Liver (tissue), 9 donors: ENCODE data around the gene NDUFV2. TPM values are rescaled to one million over a fixed set of nuclear protein-coding genes. Genes with fewer than 3 reads are reported as not detected.
A peak's percentile ranks its signal among the peaks of the same experiment; 100 is the strongest.

ENCODE experiments used
- DNase-seq: peaks from one replicate; pipeline ENCODE4 v3.0.0-alpha.2; 2017; ENCODE audit warnings: low spot score
- H3K27ac ChIP-seq, 2 donors: one replicate each; pipeline ENCODE4 v1.7.0; 2013; ENCODE audit warnings: inconsistent platforms in 2 of 2, low read length in 2 of 2, control low read depth in 1 of 2, low read depth in 1 of 2, mild to moderate bottlenecking in 1 of 2
- H3K27me3 ChIP-seq, 4 donors: one replicate each; pipeline versions ENCODE4 v1.6.1 to v1.7.0; 2013; ENCODE audit warnings: low read length in 3 of 4, inconsistent platforms in 1 of 4, mild to moderate bottlenecking in 1 of 4, moderate library complexity in 1 of 4; ENCODE audit not compliant: control insufficient read depth in 4 of 4, insufficient read depth in 4 of 4
- H3K36me3 ChIP-seq, 4 donors: one replicate each; pipeline versions ENCODE4 v1.6.1 to v1.7.0; 2013; ENCODE audit warnings: low read length in 3 of 4, mild to moderate bottlenecking in 3 of 4, low read depth in 1 of 4, moderate library complexity in 1 of 4; ENCODE audit not compliant: control insufficient read depth in 4 of 4, insufficient read depth in 3 of 4
- H3K4me1 ChIP-seq, 4 donors: one replicate each; pipeline versions ENCODE4 v1.6.1 to v1.7.0; 2013; ENCODE audit warnings: low read length in 3 of 4, mild to moderate bottlenecking in 3 of 4, moderate library complexity in 1 of 4; ENCODE audit not compliant: control insufficient read depth in 4 of 4, insufficient read depth in 4 of 4
- H3K4me3 ChIP-seq, 3 donors: one replicate each; pipeline versions ENCODE4 v1.6.1 to v1.7.0; 2013; ENCODE audit warnings: low read length in 3 of 3, control low read depth in 1 of 3, low read depth in 1 of 3, mild to moderate bottlenecking in 1 of 3
- H3K9ac ChIP-seq, 2 donors: one replicate each; pipeline ENCODE4 v1.7.0; 2013; ENCODE audit warnings: low read length in 2 of 2, mild to moderate bottlenecking in 2 of 2, moderate library complexity in 2 of 2, control low read depth in 1 of 2, low read depth in 1 of 2
- H3K9me3 ChIP-seq, 4 donors: one replicate each; pipeline versions ENCODE4 v1.6.1 to v1.7.0; 2013; ENCODE audit warnings: low read length in 3 of 4; ENCODE audit not compliant: control insufficient read depth in 4 of 4
- EGR1 ChIP-seq, 2 donors: IDR thresholded peaks; 2 replicates each; pipeline ENCODE4 v1.6.1; 2016 to 2018; ENCODE audit warnings: antibody characterized with exemption in 2 of 2, low read depth in 2 of 2
- FOXA1 ChIP-seq: IDR thresholded peaks from 2 replicates; pipeline ENCODE4 v1.6.1; 2016; ENCODE audit warnings: antibody characterized with exemption
- FOXA2 ChIP-seq: IDR thresholded peaks from 2 replicates; pipeline ENCODE4 v1.6.1; 2016; ENCODE audit warnings: antibody characterized with exemption
- GABPA ChIP-seq, 2 donors: IDR thresholded peaks in 1 of 2; conservative IDR thresholded peaks in 1 of 2; 2 replicates each; pipeline ENCODE4 v1.6.1; 2016; ENCODE audit warnings: antibody characterized with exemption in 2 of 2, mild to moderate bottlenecking in 1 of 2, moderate library complexity in 1 of 2
- HNF4A ChIP-seq, 2 donors: conservative IDR thresholded peaks; 2 replicates each; pipeline ENCODE4 v1.6.1; 2016; ENCODE audit warnings: antibody characterized with exemption in 2 of 2, mild to moderate bottlenecking in 2 of 2
- HNF4G ChIP-seq: IDR thresholded peaks from 2 replicates; pipeline ENCODE4 v1.6.1; 2016; ENCODE audit warnings: antibody characterized with exemption
- JUND ChIP-seq, 2 donors: IDR thresholded peaks; 2 replicates each; pipeline ENCODE4 v1.6.1; 2016; ENCODE audit warnings: antibody characterized with exemption in 2 of 2
- RAD21 ChIP-seq, 2 donors: IDR thresholded peaks; 2 replicates each; pipeline ENCODE4 v1.6.1; 2016; ENCODE audit warnings: antibody characterized with exemption in 2 of 2, mild to moderate bottlenecking in 2 of 2
- RXRA ChIP-seq, 2 donors: IDR thresholded peaks; 2 replicates each; pipeline ENCODE4 v1.6.1; 2017 to 2018; ENCODE audit warnings: antibody characterized with exemption in 2 of 2, mild to moderate bottlenecking in 1 of 2
- TAF1 ChIP-seq: conservative IDR thresholded peaks from 2 replicates; pipeline ENCODE4 v1.6.1; 2016; ENCODE audit warnings: antibody characterized with exemption, mild to moderate bottlenecking
- WGBS: extraction: QIAGEN DNeasy Blood & Tissue Kit; methylation state at CpG from one replicate; pipeline ENCODE4 v1.1.7; 2013; 5-methylcytosine and 5-hydroxymethylcytosine counted together
- polyA plus RNA-seq, 2 donors: library from polyadenylated mRNA; stranded (reverse) in 1 of 2; unstranded in 1 of 2; fragments of 200-250 nt in 1 of 2; fragments of >200 nt in 1 of 2; fragmentation: Nextera tagmentation in 1 of 2; extraction: Ambion mirVana in 1 of 2; gene quantifications; one replicate each; pipeline versions ENCODE4 v1.2.1 to v1.2.3, GENCODE V29; 2013 to 2015
- total RNA-seq, 2 donors: library from RNA; depleted of rRNA; stranded (reverse); fragments of >200 nt; gene quantifications; one replicate each; pipeline ENCODE4 v1.2.3, GENCODE V29; 2014
- TF ChIP-seq, protein P1 (sequence below): IDR thresholded peaks from 2 replicates; pipeline ENCODE4 v1.6.1; 2016; ENCODE audit warnings: antibody characterized with exemption, mild to moderate bottlenecking
- TF ChIP-seq, protein P2 (sequence below): IDR thresholded peaks from 2 replicates; pipeline ENCODE4 v1.6.1; 2016; ENCODE audit warnings: antibody characterized with exemption
- TF ChIP-seq, protein P3 (sequence below): IDR thresholded peaks from 2 replicates; pipeline ENCODE4 v1.6.1; 2016; ENCODE audit warnings: antibody characterized with exemption
- TF ChIP-seq, protein P4 (sequence below): fragments of 150-350 bp; IDR thresholded peaks from 2 replicates; pipeline ENCODE4 v1.5.1; 2017; ENCODE audit warnings: improper control_type of control experiment, low read depth, low read length; ENCODE audit not compliant: missing input control
- TF ChIP-seq, protein P5 (sequence below): IDR thresholded peaks from 2 replicates; pipeline ENCODE4 v1.6.1; 2016; ENCODE audit warnings: antibody characterized with exemption
- donor health status: healthy.
- donor health status: healthy.
- donor health status: healthy.
- donor health status: healthy.
- donor health status: healthy.

The NDUFV2 gene
- total and polyA plus RNA-seq, 4 donors: 74.5 to 415 (median 185) TPM

DNA sequence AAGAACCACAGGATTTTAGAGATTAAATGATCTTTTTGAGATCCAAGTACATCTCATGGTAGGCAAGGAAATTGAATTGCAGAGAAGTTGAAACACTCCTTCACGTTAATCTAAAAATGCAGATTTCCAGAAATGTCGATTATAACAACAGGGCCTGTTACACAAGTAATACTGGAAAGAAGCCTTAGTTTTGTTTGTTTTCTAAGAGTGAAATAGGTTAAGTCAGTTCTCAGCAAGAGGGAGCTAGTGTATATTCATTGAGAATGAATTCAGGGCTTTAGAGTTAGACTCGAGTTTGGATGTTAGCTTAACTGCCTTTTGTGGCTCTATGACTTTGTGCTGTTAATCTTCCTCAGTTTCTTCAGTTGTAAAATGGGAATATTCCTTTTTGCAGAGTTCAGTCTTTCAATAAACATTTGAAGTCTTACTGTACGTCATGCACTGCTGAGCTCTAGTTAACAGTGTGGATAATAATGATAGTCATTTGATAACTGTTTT is 926 bp downstream of the NDUFV2 start:
- under 1% methylated on average over 4 of the region's 4 CpGs for WGBS
- peak in 1 of 2 donors; percentile 8 for TF ChIP-seq HNF4A (conservative IDR thresholded peaks at IDR 0.05)
- TF ChIP-seq FOXA2: peak; percentile 23
- TF ChIP-seq HNF4G: no peak
- TF ChIP-seq RXRA (IDR thresholded peaks at IDR 0.05): peak; percentile 27 to 34
- no peak for TF ChIP-seq GABPA (IDR thresholded peaks at IDR 0.05 in 1 of 2, conservative IDR thresholded peaks at IDR 0.05 in 1 of 2)
- TF ChIP-seq RAD21 (IDR thresholded peaks at IDR 0.05): peak; percentile 53 to 70
- TF ChIP-seq, protein P1, sequence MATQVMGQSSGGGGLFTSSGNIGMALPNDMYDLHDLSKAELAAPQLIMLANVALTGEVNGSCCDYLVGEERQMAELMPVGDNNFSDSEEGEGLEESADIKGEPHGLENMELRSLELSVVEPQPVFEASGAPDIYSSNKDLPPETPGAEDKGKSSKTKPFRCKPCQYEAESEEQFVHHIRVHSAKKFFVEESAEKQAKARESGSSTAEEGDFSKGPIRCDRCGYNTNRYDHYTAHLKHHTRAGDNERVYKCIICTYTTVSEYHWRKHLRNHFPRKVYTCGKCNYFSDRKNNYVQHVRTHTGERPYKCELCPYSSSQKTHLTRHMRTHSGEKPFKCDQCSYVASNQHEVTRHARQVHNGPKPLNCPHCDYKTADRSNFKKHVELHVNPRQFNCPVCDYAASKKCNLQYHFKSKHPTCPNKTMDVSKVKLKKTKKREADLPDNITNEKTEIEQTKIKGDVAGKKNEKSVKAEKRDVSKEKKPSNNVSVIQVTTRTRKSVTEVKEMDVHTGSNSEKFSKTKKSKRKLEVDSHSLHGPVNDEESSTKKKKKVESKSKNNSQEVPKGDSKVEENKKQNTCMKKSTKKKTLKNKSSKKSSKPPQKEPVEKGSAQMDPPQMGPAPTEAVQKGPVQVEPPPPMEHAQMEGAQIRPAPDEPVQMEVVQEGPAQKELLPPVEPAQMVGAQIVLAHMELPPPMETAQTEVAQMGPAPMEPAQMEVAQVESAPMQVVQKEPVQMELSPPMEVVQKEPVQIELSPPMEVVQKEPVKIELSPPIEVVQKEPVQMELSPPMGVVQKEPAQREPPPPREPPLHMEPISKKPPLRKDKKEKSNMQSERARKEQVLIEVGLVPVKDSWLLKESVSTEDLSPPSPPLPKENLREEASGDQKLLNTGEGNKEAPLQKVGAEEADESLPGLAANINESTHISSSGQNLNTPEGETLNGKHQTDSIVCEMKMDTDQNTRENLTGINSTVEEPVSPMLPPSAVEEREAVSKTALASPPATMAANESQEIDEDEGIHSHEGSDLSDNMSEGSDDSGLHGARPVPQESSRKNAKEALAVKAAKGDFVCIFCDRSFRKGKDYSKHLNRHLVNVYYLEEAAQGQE: peak; percentile 12
- peak; percentile 18 for TF ChIP-seq TAF1
- Histone ChIP-seq H3K9me3 (no peaks in the 10 kb centered on the region), H3K9ac (peak overlapping the region; percentile 99 to 100), H3K27ac (peak overlapping the region; percentile 95 to 99), H3K4me3 (peak overlapping the region; percentile 61 to 98 (median 94)), H3K4me1 (peaks cover 8 to 47% (median 28%) of the 10 kb centered on the region in 4 donors), H3K27me3 (no peaks in the 10 kb centered on the region), H3K36me3 (no peaks in the 10 kb centered on the region)
- DNase-seq: no peak

DNA sequence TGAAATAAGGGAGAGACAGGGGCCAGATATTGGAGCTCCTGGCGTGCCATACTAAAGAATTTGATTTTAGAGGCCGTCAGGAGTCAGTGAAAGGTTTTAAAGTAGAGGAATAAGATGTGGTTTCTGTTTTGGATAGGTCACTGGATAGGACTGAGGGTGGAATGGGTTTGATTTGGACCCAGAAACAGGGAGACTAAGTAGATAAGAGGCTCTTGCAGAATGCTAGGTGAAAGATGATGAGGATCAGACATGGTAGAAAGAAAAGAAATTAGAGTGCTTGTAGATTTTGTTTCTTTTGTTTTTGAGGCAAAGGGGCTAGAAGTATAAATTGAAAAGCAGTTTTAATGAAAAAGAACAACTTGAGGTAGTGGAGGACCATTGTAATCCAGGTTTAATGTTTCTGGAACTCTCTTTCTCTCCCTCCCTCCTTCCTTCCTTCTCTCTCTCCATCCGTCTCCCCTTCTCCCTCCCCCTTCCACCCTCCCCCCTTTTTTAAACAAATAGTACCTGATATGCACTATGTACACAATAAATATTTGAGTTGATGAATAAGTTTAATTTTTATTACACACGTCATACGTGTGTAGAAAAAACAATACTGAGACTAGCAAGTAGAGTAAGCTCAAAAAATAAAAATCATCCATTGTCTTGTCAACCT is 1.9 kb downstream of the NDUFV2 start:
- DNase-seq: no peak
- peak overlapping the region; percentile 99 to 100 for H3K9ac ChIP-seq
- peaks cover 12 to 53% (median 30%) of the 10 kb centered on the region in 4 donors for H3K4me1 ChIP-seq
- H3K36me3 ChIP-seq: peaks cover 0 to 2% (median 0%) of the 10 kb centered on the region in 4 donors
- H3K27me3 ChIP-seq: no peaks in the 10 kb centered on the region
- WGBS: 6% methylated on average over 5 of the region's 5 CpGs
- peak overlapping the region; percentile 95 to 99 for H3K27ac ChIP-seq
- H3K9me3 ChIP-seq: no peaks in the 10 kb centered on the region
- TF ChIP-seq RXRA (IDR thresholded peaks at IDR 0.05) (no peak), JUND (IDR thresholded peaks at IDR 0.05) (no peak), GABPA (IDR thresholded peaks at IDR 0.05 in 1 of 2, conservative IDR thresholded peaks at IDR 0.05 in 1 of 2) (no peak)
- H3K4me3 ChIP-seq: peak overlapping the region; percentile 61 to 98 (median 94)

DNA sequence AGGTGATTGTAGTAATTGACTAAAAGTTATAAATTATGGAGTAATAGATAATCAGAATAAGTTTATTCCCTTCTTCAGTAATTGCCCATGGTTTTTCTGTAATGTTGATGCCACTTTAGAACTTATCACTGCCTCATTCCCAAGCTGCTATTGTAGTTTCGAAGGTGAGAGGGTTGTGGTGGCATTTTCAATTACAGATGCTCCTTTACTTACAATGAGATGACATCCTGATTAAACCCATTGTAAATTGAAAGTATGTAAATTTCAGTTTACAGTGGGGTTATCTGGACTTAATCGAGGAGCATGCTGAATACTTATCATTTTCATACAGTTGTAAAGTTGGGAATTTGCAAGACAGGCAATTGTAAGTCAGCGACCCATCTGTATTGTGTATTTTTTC is 2.9 kb downstream of the NDUFV2 start:
- Histone ChIP-seq H3K9me3 (no peaks in the 10 kb centered on the region), H3K36me3 (peaks cover 0 to 2% (median under 1%) of the 10 kb centered on the region in 4 donors), H3K27ac (peak overlapping the region; percentile 95 to 99), H3K27me3 (no peaks in the 10 kb centered on the region), H3K4me3 (peak overlapping the region; percentile 20 to 94 (median 61)), H3K9ac (peak overlapping the region in 1 of 2 donors; percentile 85), H3K4me1 (peaks cover 15 to 63% (median 34%) of the 10 kb centered on the region in 4 donors)
- DNase-seq: no peak
- TF ChIP-seq EGR1 (IDR thresholded peaks at IDR 0.05; ENCODE audit: low read depth in 2 of 2) (no peak), JUND (IDR thresholded peaks at IDR 0.05) (no peak), RAD21 (IDR thresholded peaks at IDR 0.05) (no peak), HNF4G (no peak), TAF1 (no peak), FOXA1 (no peak), GABPA (IDR thresholded peaks at IDR 0.05 in 1 of 2, conservative IDR thresholded peaks at IDR 0.05 in 1 of 2) (no peak)
- TF ChIP-seq, protein P2, sequence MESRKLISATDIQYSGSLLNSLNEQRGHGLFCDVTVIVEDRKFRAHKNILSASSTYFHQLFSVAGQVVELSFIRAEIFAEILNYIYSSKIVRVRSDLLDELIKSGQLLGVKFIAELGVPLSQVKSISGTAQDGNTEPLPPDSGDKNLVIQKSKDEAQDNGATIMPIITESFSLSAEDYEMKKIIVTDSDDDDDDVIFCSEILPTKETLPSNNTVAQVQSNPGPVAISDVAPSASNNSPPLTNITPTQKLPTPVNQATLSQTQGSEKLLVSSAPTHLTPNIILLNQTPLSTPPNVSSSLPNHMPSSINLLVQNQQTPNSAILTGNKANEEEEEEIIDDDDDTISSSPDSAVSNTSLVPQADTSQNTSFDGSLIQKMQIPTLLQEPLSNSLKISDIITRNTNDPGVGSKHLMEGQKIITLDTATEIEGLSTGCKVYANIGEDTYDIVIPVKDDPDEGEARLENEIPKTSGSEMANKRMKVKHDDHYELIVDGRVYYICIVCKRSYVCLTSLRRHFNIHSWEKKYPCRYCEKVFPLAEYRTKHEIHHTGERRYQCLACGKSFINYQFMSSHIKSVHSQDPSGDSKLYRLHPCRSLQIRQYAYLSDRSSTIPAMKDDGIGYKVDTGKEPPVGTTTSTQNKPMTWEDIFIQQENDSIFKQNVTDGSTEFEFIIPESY: no peak
- TF ChIP-seq, protein P3, sequence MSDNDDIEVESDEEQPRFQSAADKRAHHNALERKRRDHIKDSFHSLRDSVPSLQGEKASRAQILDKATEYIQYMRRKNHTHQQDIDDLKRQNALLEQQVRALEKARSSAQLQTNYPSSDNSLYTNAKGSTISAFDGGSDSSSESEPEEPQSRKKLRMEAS: no peak
- TF ChIP-seq, protein P4, sequence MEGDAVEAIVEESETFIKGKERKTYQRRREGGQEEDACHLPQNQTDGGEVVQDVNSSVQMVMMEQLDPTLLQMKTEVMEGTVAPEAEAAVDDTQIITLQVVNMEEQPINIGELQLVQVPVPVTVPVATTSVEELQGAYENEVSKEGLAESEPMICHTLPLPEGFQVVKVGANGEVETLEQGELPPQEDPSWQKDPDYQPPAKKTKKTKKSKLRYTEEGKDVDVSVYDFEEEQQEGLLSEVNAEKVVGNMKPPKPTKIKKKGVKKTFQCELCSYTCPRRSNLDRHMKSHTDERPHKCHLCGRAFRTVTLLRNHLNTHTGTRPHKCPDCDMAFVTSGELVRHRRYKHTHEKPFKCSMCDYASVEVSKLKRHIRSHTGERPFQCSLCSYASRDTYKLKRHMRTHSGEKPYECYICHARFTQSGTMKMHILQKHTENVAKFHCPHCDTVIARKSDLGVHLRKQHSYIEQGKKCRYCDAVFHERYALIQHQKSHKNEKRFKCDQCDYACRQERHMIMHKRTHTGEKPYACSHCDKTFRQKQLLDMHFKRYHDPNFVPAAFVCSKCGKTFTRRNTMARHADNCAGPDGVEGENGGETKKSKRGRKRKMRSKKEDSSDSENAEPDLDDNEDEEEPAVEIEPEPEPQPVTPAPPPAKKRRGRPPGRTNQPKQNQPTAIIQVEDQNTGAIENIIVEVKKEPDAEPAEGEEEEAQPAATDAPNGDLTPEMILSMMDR: no peak
- TF ChIP-seq, protein P5, sequence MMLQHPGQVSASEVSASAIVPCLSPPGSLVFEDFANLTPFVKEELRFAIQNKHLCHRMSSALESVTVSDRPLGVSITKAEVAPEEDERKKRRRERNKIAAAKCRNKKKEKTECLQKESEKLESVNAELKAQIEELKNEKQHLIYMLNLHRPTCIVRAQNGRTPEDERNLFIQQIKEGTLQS: no peak
- 45% methylated on average over 3 of the region's 3 CpGs for WGBS
